Activated T-helper 1 cell treated with anti-CD3 and anti-CD28 coated beads, Interleukin-12 subunit alpha, Interleukin-12 subunit beta, Interleukin-2, Interleukin-4 antibody, amounts not matched to agents 30 ng/mL and 10 ng/mL and 1 ng/mL, durations not matched to agents 14 hours and 24 hours and 36 hours (primary cell): ENCODE data around the gene TPH1. TPM values are rescaled to one million over a fixed set of nuclear protein-coding genes. Genes with fewer than 3 reads are reported as not detected.
"Not testable (repeated sequence)": the region's sequence is repeated elsewhere in the genome, so short reads cannot be mapped to it uniquely, and the experiment has no call there.

ENCODE experiments used
- DNase-seq: peaks from one replicate; pipeline ENCODE4 v3.0.0; 2021; ENCODE audit warnings: low spot score
- H3K27ac Mint-ChIP-seq: one replicate; pipeline ENCODE4 v1.8.0; 2021; ENCODE audit warnings: mild to moderate bottlenecking, mixed read lengths
- H3K27me3 Mint-ChIP-seq: one replicate; pipeline ENCODE4 v1.8.0; 2022; ENCODE audit warnings: mild to moderate bottlenecking, moderate library complexity, mixed read lengths; ENCODE audit not compliant: insufficient read depth
- H3K36me3 Mint-ChIP-seq: one replicate; pipeline ENCODE4 v1.8.0; 2021; ENCODE audit warnings: low read depth, mixed read lengths
- H3K4me1 Mint-ChIP-seq: one replicate; pipeline ENCODE4 v1.8.0; 2021; ENCODE audit warnings: low read depth, mixed read lengths
- H3K4me3 Mint-ChIP-seq: one replicate; pipeline ENCODE4 v1.8.0; 2021; ENCODE audit warnings: mild to moderate bottlenecking, moderate library complexity, mixed read lengths
- H3K9me3 Mint-ChIP-seq: one replicate; pipeline ENCODE4 v1.8.0; 2021; ENCODE audit warnings: mixed read lengths
- intact Hi-C: fragments of 100-400 bp; cut with micrococcal nuclease; formaldehyde crosslinking; loops from one replicate; pipeline ENCODE4 v1.15.1; 2024
- total RNA-seq: library from RNA; stranded (reverse); gene quantifications from 2 replicates; pipeline ENCODE4 v1.2.3, GENCODE V29; 2022

TPH1 gene
- total RNA-seq, 1 donor from 2014 or later: 0.49 TPM

- no peak for DNase-seq
- H3K9me3 Mint-ChIP-seq: no peaks in the 10 kb centered on the region
- peaks cover 44% of the 10 kb centered on the region for H3K4me1 Mint-ChIP-seq
- H3K4me3 Mint-ChIP-seq: peak overlapping the region; percentile 97
- intact Hi-C loops: loop anchor here (1.0 to 10.0 kb wide), 12 partner anchors 92 to 1226 kb away; partner anchors contain the start of genes E2F8, GTF2H1, HPS5 and KCNJ11
- H3K27me3 Mint-ChIP-seq: peaks cover 5% of the 10 kb centered on the region
- H3K27ac Mint-ChIP-seq: peak overlapping the region; percentile 98
- peaks cover 5% of the 10 kb centered on the region for H3K36me3 Mint-ChIP-seq
Observed at GRCh38 chr11:18013790-18014507, 32.1 kb downstream of the TPH1 start.

GRCh38 chr11:18012906-18013781 is 32.9 kb downstream of the TPH1 start, which contains the start of gene SERGEF:
Gene SERGEF, minus strand, starts transcription at chr11:18013047. Its CDS starts 37 bp downstream, at chr11:18013010.
- DNase-seq: peak; percentile 92
- Mint-ChIP-seq H3K27me3 (peaks cover 5% of the 10 kb centered on the region), H3K36me3 (peaks cover 5% of the 10 kb centered on the region), H3K27ac (peak within 1 kb of the TSS; percentile 98), H3K9me3 (no peaks in the 10 kb centered on the region), H3K4me3 (peak within 1 kb of the TSS; percentile 97), H3K4me1 (peaks cover 44% of the 10 kb centered on the region)
- intact Hi-C loops: loop anchor here (1.0 to 10.0 kb wide), 12 partner anchors 93 to 1227 kb away; partner anchors contain the start of genes E2F8, GTF2H1, HPS5 and KCNJ11

- Mint-ChIP-seq H3K4me1 (peaks cover 44% of the 10 kb centered on the region), H3K27ac (peak overlapping the region; percentile 89), H3K36me3 (peaks cover 5% of the 10 kb centered on the region), H3K27me3 (peaks cover 5% of the 10 kb centered on the region), H3K9me3 (no peaks in the 10 kb centered on the region), H3K4me3 (peak overlapping the region; percentile 92)
- intact Hi-C loops: loop anchor here (2.0 to 10.0 kb wide), 9 partner anchors 232 to 936 kb away; partner anchors contain the start of genes KCNJ11, NUCB2, PIK3C2A and RPS13
- DNase-seq: no peak
Observed at GRCh38 chr11:18012122-18012905, 33.8 kb downstream of the TPH1 start.

- intact Hi-C loops: loop anchor here (2.0 to 10.0 kb wide), 9 partner anchors 233 to 935 kb away; partner anchors contain the start of genes KCNJ11, NUCB2, PIK3C2A and RPS13
- H3K36me3 Mint-ChIP-seq: peaks cover 5% of the 10 kb centered on the region
- H3K4me1 Mint-ChIP-seq: peaks cover 44% of the 10 kb centered on the region
- peak overlapping the region; percentile 89 for H3K27ac Mint-ChIP-seq
- no peak for DNase-seq
- H3K27me3 Mint-ChIP-seq: no peaks in the 10 kb centered on the region
- no peaks in the 10 kb centered on the region for H3K9me3 Mint-ChIP-seq
- H3K4me3 Mint-ChIP-seq: peak overlapping the region; percentile 92
Observed at GRCh38 chr11:18011633-18012032, 34.4 kb downstream of the TPH1 start.

- no peak overlapping the region for H3K27ac Mint-ChIP-seq
- peaks cover 5% of the 10 kb centered on the region for H3K36me3 Mint-ChIP-seq
- no peaks in the 10 kb centered on the region for H3K9me3 Mint-ChIP-seq
- no peaks in the 10 kb centered on the region for H3K27me3 Mint-ChIP-seq
- H3K4me1 Mint-ChIP-seq: peaks cover 44% of the 10 kb centered on the region
- intact Hi-C loops: loop anchor here (5.0 to 10.0 kb wide), 6 partner anchors 234 to 806 kb away; partner anchors contain the start of genes KCNJ11, PIK3C2A, SAA2 and SPTY2D1
- peak overlapping the region; percentile 92 for H3K4me3 Mint-ChIP-seq
- no peak for DNase-seq
Observed at GRCh38 chr11:18010977-18011586, 35.0 kb downstream of the TPH1 start.

GRCh38 chr11:18010121-18010670 is 35.9 kb downstream of the TPH1 start:
- Mint-ChIP-seq H3K4me1 (peaks cover 41% of the 10 kb centered on the region), H3K36me3 (peaks cover 11% of the 10 kb centered on the region), H3K27ac (no peak overlapping the region), H3K27me3 (no peaks in the 10 kb centered on the region), H3K9me3 (no peaks in the 10 kb centered on the region), H3K4me3 (no peak overlapping the region)
- intact Hi-C loops: loop anchor here (5.0 to 10.0 kb wide), 6 partner anchors 235 to 805 kb away; partner anchors contain the start of genes KCNJ11, PIK3C2A, SAA2 and SPTY2D1
- no peak for DNase-seq

GRCh38 chr11:18005376-18006129 is 40.5 kb downstream of the TPH1 start:
- no peaks in the 10 kb centered on the region for H3K27me3 Mint-ChIP-seq
- peaks cover 29% of the 10 kb centered on the region for H3K36me3 Mint-ChIP-seq
- no peaks in the 10 kb centered on the region for H3K9me3 Mint-ChIP-seq
- H3K27ac Mint-ChIP-seq: no peak overlapping the region
- peaks cover 2% of the 10 kb centered on the region for H3K4me1 Mint-ChIP-seq
- intact Hi-C loops: no loop called here
- DNase-seq: no peak
- no peak overlapping the region for H3K4me3 Mint-ChIP-seq

GRCh38 chr11:18001191-18001590 is 44.9 kb downstream of the TPH1 start:
- no peak for DNase-seq
- Mint-ChIP-seq H3K9me3 (no peaks in the 10 kb centered on the region), H3K27me3 (no peaks in the 10 kb centered on the region), H3K27ac (no peak overlapping the region), H3K4me3 (no peak overlapping the region), H3K4me1 (no peaks in the 10 kb centered on the region), H3K36me3 (peaks cover 44% of the 10 kb centered on the region)
- intact Hi-C loops: no loop called here

- H3K36me3 Mint-ChIP-seq: peaks cover 42% of the 10 kb centered on the region
- no peak overlapping the region for H3K4me3 Mint-ChIP-seq
- intact Hi-C loops: no loop called here
- no peaks in the 10 kb centered on the region for H3K4me1 Mint-ChIP-seq
- no peaks in the 10 kb centered on the region for H3K27me3 Mint-ChIP-seq
- no peaks in the 10 kb centered on the region for H3K9me3 Mint-ChIP-seq
- DNase-seq: no peak
- H3K27ac Mint-ChIP-seq: no peak overlapping the region
Observed at GRCh38 chr11:18000760-18001159, 45.3 kb downstream of the TPH1 start.

GRCh38 chr11:18000128-18000527 is 45.9 kb downstream of the TPH1 start:
- H3K4me1 Mint-ChIP-seq, H3K9me3 Mint-ChIP-seq, DNase-seq, intact Hi-C loops, H3K27ac Mint-ChIP-seq, H3K27me3 Mint-ChIP-seq, H3K4me3 Mint-ChIP-seq: not testable (repeated sequence)
- peaks cover 41% of the 10 kb centered on the region for H3K36me3 Mint-ChIP-seq
